ENCODE measurements around the gene AGA.

DNA sequence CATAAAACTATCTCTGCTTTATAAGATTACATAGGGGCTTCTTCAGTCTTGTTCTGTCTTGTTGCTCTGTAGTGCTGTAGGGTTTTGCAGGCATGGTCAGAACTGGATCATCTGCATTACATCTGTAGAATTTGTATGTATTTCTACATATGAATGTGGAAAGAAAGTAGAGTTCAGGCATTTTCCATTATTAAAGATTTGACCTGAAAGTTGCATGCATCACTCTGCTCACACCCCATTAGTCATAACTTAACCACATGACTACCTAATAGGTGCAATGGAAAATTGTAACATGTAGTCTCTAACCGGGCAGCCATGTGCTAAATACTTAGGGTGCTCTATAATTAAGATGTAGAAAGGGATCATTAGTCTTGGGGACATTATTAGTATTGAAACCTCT is 45.7 kb upstream of the AGA start:
- TF ChIP-seq, protein P1, sequence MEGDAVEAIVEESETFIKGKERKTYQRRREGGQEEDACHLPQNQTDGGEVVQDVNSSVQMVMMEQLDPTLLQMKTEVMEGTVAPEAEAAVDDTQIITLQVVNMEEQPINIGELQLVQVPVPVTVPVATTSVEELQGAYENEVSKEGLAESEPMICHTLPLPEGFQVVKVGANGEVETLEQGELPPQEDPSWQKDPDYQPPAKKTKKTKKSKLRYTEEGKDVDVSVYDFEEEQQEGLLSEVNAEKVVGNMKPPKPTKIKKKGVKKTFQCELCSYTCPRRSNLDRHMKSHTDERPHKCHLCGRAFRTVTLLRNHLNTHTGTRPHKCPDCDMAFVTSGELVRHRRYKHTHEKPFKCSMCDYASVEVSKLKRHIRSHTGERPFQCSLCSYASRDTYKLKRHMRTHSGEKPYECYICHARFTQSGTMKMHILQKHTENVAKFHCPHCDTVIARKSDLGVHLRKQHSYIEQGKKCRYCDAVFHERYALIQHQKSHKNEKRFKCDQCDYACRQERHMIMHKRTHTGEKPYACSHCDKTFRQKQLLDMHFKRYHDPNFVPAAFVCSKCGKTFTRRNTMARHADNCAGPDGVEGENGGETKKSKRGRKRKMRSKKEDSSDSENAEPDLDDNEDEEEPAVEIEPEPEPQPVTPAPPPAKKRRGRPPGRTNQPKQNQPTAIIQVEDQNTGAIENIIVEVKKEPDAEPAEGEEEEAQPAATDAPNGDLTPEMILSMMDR (IDR thresholded peaks at IDR 0.05) = no peak
- TF ChIP-seq POLR2AphosphoS5 (IDR thresholded peaks at IDR 0.05) (no peak), POLR2A (IDR thresholded peaks at IDR 0.05) (no peak)

All from prostate gland (tissue), 2 donors.